GM10847 (cell line): ENCODE measurements around the gene RPS18.

Experiments
- POLR2A ChIP-seq: IDR thresholded peaks from 2 replicates; pipeline ENCODE4 v1.6.1; 2011; ENCODE audit not compliant: insufficient read length; ENCODE audit errors: extremely low read depth

RPS18 gene

GRCh38 chr6:33271468-33272274 lies at the start of gene RPS18, which contains the start of gene VPS52:
Gene RPS18 (plus strand): TSS chr6:33272075. CDS start chr6:33272120, 45 bp downstream.
Gene VPS52 (minus strand): TSS chr6:33271876. CDS start chr6:33271675, 201 bp downstream.
- TF ChIP-seq POLR2A = peak; percentile 99

GRCh38 chr6:33235221-33235634 lies 36.6 kb upstream of the RPS18 start:
- no peak for TF ChIP-seq POLR2A

- no peak for TF ChIP-seq POLR2A
Observed at GRCh38 chr6:33236328-33236727, 35.5 kb upstream of the RPS18 start.

GRCh38 chr6:33236852-33237251 lies 35.0 kb upstream of the RPS18 start:
- TF ChIP-seq POLR2A = no peak

- TF ChIP-seq POLR2A = no peak
Observed at GRCh38 chr6:33237741-33238140, 34.1 kb upstream of the RPS18 start.

- TF ChIP-seq POLR2A = no peak
Observed at GRCh38 chr6:33241968-33242367, 29.9 kb upstream of the RPS18 start.

GRCh38 chr6:33243476-33243875 lies 28.4 kb upstream of the RPS18 start:
- no peak for TF ChIP-seq POLR2A

- TF ChIP-seq POLR2A = no peak
Observed at GRCh38 chr6:33247977-33248642, 23.8 kb upstream of the RPS18 start.

GRCh38 chr6:33248643-33248931 lies 23.3 kb upstream of the RPS18 start:
- no peak for TF ChIP-seq POLR2A

- peak; percentile 87 for TF ChIP-seq POLR2A
Observed at GRCh38 chr6:33248932-33249731, 22.7 kb upstream of the RPS18 start.

- TF ChIP-seq POLR2A = no peak
Observed at GRCh38 chr6:33249732-33250630, 21.9 kb upstream of the RPS18 start.

GRCh38 chr6:33250731-33251130 lies 21.1 kb upstream of the RPS18 start:
- TF ChIP-seq POLR2A = no peak

- no peak for TF ChIP-seq POLR2A
Observed at GRCh38 chr6:33251395-33252012, 20.4 kb upstream of the RPS18 start.

GRCh38 chr6:33252759-33253158 lies 19.1 kb upstream of the RPS18 start:
- no peak for TF ChIP-seq POLR2A
